ENCODE measurements around the gene RBM15B. TPM values are rescaled to one million over a fixed set of nuclear protein-coding genes. Genes with fewer than 3 reads are reported as not detected.

The RBM15B gene
- total RNA-seq, 1 experiment from 2014 or later, result 61.1 TPM

- WGBS (ENCODE audit: extremely low coverage, insufficient read length, low lambda C conversion rate), result no CpG with 5 or more reads among the region's 17 CpGs
- H4K20me1 ChIP-seq (ENCODE audit: control insufficient read depth, insufficient read depth, insufficient read length), result no peaks in the 10 kb centered on the region
- H2BK12ac ChIP-seq (ENCODE audit: insufficient read length, low read depth, low read length), result no peak overlapping the region
- no peak overlapping the region for H3K18ac ChIP-seq (ENCODE audit: insufficient read length, low read depth, low read length)
- no peaks in the 10 kb centered on the region for H3K9me3 ChIP-seq (ENCODE audit: control insufficient read depth, low read depth, low read length)
- H3K27ac ChIP-seq (ENCODE audit: insufficient read length, low read depth, low read length), result no peak overlapping the region
- no peak overlapping the region for H2BK15ac ChIP-seq (ENCODE audit: low read depth, low read length)
- H3K27me3 Mint-ChIP-seq (ENCODE audit: low read depth), result no peaks in the 10 kb centered on the region
- peaks cover 42 to 58% of the 10 kb centered on the region in 2 experiments for H3K4me1 Mint-ChIP-seq
- no peak overlapping the region for H3K56ac ChIP-seq (ENCODE audit: insufficient read length, low read depth, low read length)
- H3K9ac ChIP-seq (ENCODE audit: extremely low read depth, insufficient read length, low read length), result no peak overlapping the region
- H3K4me3 Mint-ChIP-seq, result peak overlapping the region; percentile 80 to 86; a peak in 4 of 5 replicates
- no peak overlapping the region for H2AK5ac ChIP-seq (ENCODE audit: insufficient read length, low read length)
- peaks cover 20% of the 10 kb centered on the region; the same call in 1 of the 2 replicates for H3K79me2 ChIP-seq (ENCODE audit: insufficient read depth, low read length)
- H3K27ac Mint-ChIP-seq, result peak overlapping the region in 2 of 3 experiments; percentile 77 to 91; a peak in 2 of 7 replicates
- TF ChIP-seq CTCF (conservative IDR thresholded peaks at IDR 0.05), result no peak
- no peak overlapping the region for H3T11ph ChIP-seq (ENCODE audit: low read length)
- H3K9me3 Mint-ChIP-seq, result peaks cover 8 to 9% of the 10 kb centered on the region in 2 experiments; a peak in 4 of 5 replicates
- H3K27me3 ChIP-seq (ENCODE audit: insufficient read depth, low read length), result no peaks in the 10 kb centered on the region
- no peak overlapping the region for H3K14ac ChIP-seq (ENCODE audit: insufficient read depth, low read length)
- no peak overlapping the region for H2BK5ac ChIP-seq (ENCODE audit: insufficient read length, low read length)
- no peak overlapping the region for H3K23ac ChIP-seq (ENCODE audit: insufficient read length, low read depth, low read length)
- H3K4me1 ChIP-seq (ENCODE audit: insufficient read depth, low read length), result no peaks in the 10 kb centered on the region
- no peak overlapping the region for H4K8ac ChIP-seq (replicated peaks; ENCODE audit: insufficient read length, low read depth, low read length)
- H4K5ac ChIP-seq (ENCODE audit: insufficient read length, low read depth, low read length), result no peak overlapping the region
- H4K91ac ChIP-seq (ENCODE audit: insufficient read length, low read depth, low read length), result no peak overlapping the region
- H2BK20ac ChIP-seq (ENCODE audit: low read depth, low read length, poor library complexity, severe bottlenecking), result no peak overlapping the region
- no peak overlapping the region for H3K4ac ChIP-seq (ENCODE audit: low read depth, low read length)
- H3K4me2 ChIP-seq (ENCODE audit: insufficient read depth, insufficient read length, low read length), result no peak overlapping the region
- no peak overlapping the region for H2AFZ ChIP-seq (ENCODE audit: low read length)
- peaks cover 11% of the 10 kb centered on the region for H3K79me1 ChIP-seq (ENCODE audit: insufficient read depth, low read depth, low read length, poor library complexity, severe bottlenecking)
- H2BK120ac ChIP-seq (ENCODE audit: low read depth, low read length, poor library complexity, severe bottlenecking), result no peak overlapping the region
- no peak for DNase-seq
- peaks cover 54 to 82% (median 68%) of the 10 kb centered on the region in 3 experiments for H3K36me3 Mint-ChIP-seq (ENCODE audit: insufficient read depth in 1 of 3, low read depth in 3 of 3)
- H3K23me2 ChIP-seq (ENCODE audit: insufficient read length, low read depth, low read length, poor library complexity, severe bottlenecking), result no peaks in the 10 kb centered on the region
Observed at GRCh38 chr3:51393134-51393495, 2.0 kb downstream of the RBM15B start.
